Activated CD4-positive, alpha-beta T cell treated with anti-CD3 and anti-CD28 coated beads, Interleukin-2, amount 50 U/mL, for 48 hours (primary cell): ENCODE measurements around the gene CCDC85C.
A peak's percentile ranks its signal among the peaks of the same experiment; 100 is the strongest.

Experiments
- DNase-seq, 2 experiments: peaks; one replicate each; pipeline ENCODE4 v3.0.0-alpha.2; 2020

The CCDC85C gene

GRCh38 chr14:99628887-99629618 is 25.0 kb upstream of the CCDC85C start:
- peak; percentile 67 to 75 for DNase-seq

GRCh38 chr14:99627510-99628381 is 23.7 kb upstream of the CCDC85C start:
- peak in 1 of 2 experiments; percentile 15 for DNase-seq

- DNase-seq = no peak
Measured at GRCh38 chr14:99627100-99627499, 23.1 kb upstream of the CCDC85C start.

- no peak for DNase-seq
Measured at GRCh38 chr14:99626041-99626648, 22.1 kb upstream of the CCDC85C start.

GRCh38 chr14:99625476-99625875 is 21.5 kb upstream of the CCDC85C start:
- DNase-seq = no peak

- no peak for DNase-seq
Measured at GRCh38 chr14:99624971-99625370, 21.0 kb upstream of the CCDC85C start.

GRCh38 chr14:99624024-99624423 is 20.0 kb upstream of the CCDC85C start:
- DNase-seq = no peak

DNA sequence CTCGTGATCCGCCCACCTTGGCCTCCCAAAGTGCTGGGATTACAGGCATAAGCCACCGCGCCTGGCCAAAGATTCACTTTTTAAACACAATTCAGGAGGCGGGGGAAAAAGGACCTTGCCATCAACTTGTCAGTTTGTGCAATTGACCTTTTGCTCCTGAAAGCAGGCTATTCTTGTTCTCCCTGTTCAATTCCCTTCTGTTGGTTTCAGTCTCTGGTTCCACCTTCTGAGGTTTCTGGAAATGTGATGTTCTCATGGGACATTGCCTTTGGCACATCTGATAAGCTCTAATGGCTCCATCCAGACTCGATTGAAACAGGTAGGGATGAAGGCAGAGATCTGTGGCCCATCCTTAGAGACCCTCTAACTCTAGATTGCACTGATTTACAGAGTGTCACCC is 17.9 kb upstream of the CCDC85C start:
- no peak for DNase-seq

DNA sequence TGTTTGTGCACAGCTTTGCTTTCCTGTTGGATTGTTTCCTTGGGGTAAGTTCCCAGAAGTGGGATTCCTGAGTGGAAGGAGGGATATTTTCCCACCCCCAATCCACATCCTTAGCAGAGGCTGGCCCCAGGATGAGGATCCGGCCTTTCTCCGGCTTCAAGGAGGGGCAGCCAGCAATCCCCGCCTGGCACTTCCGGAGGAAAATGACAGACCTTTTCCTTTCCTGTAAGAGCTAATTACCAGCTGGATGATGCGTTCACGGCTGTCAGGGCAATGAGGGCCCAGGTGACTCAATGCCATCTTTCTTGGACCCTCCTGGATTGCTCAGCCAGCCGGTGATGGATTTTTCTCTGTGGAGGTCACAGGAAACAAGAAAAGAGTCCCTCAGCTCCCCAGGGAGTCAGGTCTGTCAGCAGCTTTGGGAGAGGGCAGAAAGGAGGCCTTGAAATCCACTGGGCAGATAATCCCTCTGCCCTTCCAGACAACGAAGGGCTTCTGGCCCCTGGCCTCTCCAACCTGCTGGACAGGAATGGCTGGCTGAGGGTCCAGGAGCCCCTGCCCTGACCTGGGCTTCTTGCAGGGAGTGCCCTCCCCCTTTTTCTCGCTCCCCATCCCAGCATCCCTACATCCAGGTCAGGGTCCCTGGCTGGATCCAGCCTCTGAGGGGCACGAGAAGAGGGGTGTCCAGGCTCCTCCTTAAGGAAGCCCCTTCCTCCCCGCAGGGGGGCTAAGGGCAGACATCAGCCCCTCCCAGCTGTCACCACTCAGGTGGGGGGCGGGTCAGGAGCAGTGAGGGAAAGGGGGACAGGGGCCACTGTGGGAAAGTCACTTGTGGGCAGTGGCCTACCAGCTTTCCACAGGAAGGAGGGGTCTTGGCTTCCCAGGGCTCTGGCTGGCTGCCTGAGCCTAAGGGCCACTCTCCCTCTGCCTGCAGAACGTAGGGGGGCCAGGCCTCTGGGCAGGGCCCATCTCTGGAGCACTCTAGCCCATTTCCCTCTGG is 16.1 kb upstream of the CCDC85C start:
- DNase-seq = no peak

DNA sequence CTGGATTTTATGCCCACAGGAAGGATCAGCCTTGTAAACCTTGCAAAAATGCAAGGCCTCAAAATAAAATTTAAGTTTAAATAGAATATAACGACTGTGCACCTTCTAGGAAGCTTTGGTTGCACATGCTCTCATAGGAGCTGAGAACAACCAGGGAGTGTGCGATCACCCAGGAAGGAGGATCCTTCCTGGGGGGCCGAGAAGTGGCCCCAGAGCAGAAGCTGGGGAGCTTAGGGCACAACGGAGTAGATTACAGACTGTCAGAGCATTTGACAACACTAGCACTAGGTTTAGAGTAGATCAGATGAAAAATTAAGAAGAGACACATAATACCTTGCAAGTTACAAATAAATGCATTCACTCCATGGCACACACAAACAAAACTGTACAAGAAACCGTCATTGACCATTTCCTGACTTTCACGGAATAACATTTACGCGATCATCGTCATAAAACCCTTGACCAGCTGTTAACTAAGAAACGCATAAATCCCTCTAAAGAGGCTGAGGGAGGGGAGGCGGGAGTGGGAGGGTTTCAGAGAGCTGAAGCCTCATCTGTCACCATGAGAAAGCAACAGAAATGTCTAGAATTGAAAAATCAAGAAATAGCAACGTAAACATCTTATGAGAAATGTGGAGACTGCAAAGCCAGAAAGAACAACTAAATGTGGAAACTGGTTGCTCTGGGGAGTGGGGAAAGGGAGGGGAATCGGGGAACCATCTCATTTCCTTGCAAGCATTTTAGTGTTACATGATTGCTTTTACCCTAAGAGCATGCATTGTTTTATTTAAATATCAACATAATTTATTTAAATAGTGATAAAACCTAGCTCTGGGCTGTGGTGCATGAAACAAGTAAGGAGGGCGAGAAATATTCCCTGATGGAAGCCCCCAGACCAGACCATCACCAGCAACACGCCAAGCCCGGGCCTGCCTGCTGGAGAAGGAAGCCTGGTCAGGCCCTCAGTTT is 13.1 kb upstream of the CCDC85C start:
- DNase-seq = no peak

- DNase-seq = no peak
Measured at GRCh38 chr14:99615497-99616157, 11.6 kb upstream of the CCDC85C start.

GRCh38 chr14:99612738-99613330 is 8.8 kb upstream of the CCDC85C start:
- no peak for DNase-seq

- DNase-seq = peak in 1 of 2 experiments; percentile 16
Measured at GRCh38 chr14:99612071-99612737, 8.2 kb upstream of the CCDC85C start.

DNA sequence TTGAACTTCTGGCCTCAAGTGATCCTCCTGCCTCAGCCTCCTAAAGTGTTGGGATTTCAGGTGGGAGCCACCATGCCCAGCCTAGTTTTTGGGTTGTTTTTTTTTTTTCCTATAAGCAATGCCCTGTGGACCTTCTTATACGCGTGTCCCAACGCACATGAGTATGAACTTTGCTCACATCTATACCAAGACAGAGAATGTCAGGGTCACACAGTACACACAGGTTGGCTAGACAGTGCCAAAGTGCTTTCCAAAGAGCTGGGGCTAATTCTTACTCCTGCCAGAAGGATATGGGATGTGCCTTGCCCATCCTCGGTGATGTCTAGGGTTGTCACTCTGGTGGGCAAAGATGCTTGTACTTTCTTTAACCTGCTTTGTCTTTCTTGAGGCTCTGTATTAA is 7.6 kb upstream of the CCDC85C start:
- DNase-seq = no peak

- no peak for DNase-seq
Measured at GRCh38 chr14:99609245-99610170, 5.5 kb upstream of the CCDC85C start.

- no peak for DNase-seq
Measured at GRCh38 chr14:99608591-99608990, 4.6 kb upstream of the CCDC85C start.

- DNase-seq = no peak
Measured at GRCh38 chr14:99606359-99606758, 2.4 kb upstream of the CCDC85C start.

DNA sequence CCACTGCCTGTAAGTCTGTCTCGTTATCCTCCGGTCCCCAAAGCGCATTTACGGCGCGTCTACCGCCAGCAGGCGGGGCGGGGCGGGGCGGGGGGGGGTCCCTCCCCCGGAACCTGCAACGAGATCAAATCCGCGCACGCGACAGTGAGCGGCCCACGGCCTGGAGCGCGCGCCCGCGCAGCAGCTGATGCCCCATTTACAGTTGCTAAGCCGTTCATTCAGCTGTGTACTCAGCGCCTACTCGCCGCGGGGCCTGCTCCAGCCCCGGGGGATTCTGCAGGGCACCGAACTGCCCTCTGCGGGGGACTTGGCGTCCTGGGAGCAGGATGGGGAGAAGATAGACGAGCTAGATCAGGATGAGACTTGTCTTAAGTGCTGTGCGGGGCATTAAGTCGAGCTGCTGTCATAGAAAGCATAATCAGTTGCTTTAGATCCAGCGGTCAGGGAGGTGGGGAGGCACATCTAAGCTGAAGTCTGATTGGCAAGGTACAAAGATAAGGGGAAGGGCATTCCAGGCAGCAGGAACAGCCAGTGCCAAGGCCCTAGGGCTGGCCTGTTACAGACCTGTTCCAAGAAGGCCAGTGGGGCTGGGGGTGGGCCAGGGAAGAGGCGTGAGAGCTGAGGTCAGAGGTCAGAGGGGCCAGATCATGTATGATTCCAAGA is 1.4 kb upstream of the CCDC85C start:
- peak; percentile 73 to 78 for DNase-seq
